ENCODE results near the gene ARFGAP3. TPM values are rescaled to one million over a fixed set of nuclear protein-coding genes. Genes with fewer than 3 reads are reported as not detected.
"Not testable (repeated sequence)": the region's sequence is repeated elsewhere in the genome, so short reads cannot be mapped to it uniquely, and the experiment has no call there.

Gene ARFGAP3
- total and polyA plus RNA-seq, 2 donors, result 33.1 to 59.6 TPM

DNA sequence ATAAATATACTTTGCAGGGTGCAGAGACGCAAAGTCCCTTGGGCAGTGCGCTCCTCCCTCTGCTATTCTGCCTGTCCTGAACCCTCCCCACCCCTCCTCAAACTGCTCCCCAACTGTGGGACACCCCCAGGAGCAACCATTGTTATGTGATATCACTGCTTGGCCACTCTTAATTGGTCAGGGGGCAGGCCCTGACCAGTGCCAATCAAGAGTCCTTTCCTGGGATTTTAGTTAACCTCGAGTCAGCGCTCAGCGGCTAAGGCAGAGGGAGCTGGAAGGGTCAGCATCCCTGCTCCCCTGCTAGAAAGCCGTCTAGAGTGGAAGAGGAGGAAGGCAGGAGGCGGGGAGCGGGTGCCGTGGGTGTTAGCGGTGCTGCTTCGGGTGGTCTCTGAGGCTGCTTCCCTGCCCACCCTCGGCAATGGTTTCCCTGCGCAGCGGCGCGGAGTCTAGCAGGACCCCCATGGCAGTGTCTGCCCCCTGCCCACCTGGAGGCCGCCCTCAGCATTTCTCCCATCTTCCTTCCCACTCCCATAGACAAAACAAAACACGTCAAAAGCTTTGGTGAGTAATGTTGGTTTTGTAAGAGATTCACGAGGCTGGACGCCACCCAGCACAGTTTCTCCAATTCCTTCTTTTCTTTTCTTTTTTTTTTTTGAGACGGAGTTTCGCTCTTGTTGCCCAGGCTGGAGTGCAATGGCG, 98.0 kb downstream of the ARFGAP3 start:
- Histone ChIP-seq H3K4me3 (ENCODE audit: low read depth, low read length) (no peak overlapping the region), H3K4me1 (ENCODE audit: insufficient read depth) (no peaks in the 10 kb centered on the region), H3K27ac (ENCODE audit: low read depth) (peak overlapping the region; percentile 56), H3K36me3 (ENCODE audit: insufficient read depth) (no peaks in the 10 kb centered on the region)
- 86% methylated on average over 23 of the region's 23 CpGs for WGBS
- no peak for DNase-seq (ENCODE audit: extremely low spot score)

GRCh38 chr22:42755553-42755952, 101.5 kb downstream of the ARFGAP3 start:
- 71% methylated on average over 5 of the region's 5 CpGs for WGBS
- H3K27ac ChIP-seq (ENCODE audit: low read depth); H3K4me1 ChIP-seq (ENCODE audit: insufficient read depth); DNase-seq (ENCODE audit: extremely low spot score); H3K36me3 ChIP-seq (ENCODE audit: insufficient read depth); H3K4me3 ChIP-seq (ENCODE audit: low read depth, low read length): not testable (repeated sequence)

DNA sequence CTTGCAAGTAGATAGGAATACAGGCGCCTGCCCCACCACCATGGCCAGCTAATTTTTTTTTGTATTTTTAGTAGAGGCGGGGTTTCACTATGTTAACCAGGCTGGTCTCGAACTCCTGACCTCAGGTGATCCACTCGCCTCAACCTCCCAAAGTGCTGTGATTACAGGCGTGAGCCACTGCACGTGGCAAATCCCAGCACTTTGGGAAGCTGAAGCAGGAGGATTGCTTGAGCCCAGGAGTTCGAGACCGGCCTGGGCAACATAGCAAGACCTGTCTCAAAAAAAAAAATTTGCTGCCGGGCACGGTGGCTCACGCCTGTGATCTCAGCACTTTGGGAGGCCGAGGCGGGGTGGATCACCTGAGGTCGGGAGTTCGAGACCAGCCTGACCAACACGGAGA, 102.0 kb downstream of the ARFGAP3 start:
- 94% methylated on average over 15 of the region's 16 CpGs for WGBS
- H3K4me3 ChIP-seq (ENCODE audit: low read depth, low read length); H3K27ac ChIP-seq (ENCODE audit: low read depth); DNase-seq (ENCODE audit: extremely low spot score); H3K36me3 ChIP-seq (ENCODE audit: insufficient read depth); H3K4me1 ChIP-seq (ENCODE audit: insufficient read depth): not testable (repeated sequence)

- no peak overlapping the region for H3K4me3 ChIP-seq (ENCODE audit: low read depth, low read length)
- no peak overlapping the region for H3K27ac ChIP-seq (ENCODE audit: low read depth)
- H3K4me1 ChIP-seq (ENCODE audit: insufficient read depth), result no peaks in the 10 kb centered on the region
- DNase-seq (ENCODE audit: extremely low spot score), result no peak
- WGBS, result 75% methylated on average over 6 of the region's 6 CpGs
- H3K36me3 ChIP-seq (ENCODE audit: insufficient read depth), result no peaks in the 10 kb centered on the region
These were observed 102.4 kb downstream of the ARFGAP3 start for GRCh38 chr22:42754658-42755057.

- H3K4me3 ChIP-seq (ENCODE audit: low read depth, low read length), result no peak overlapping the region
- WGBS, result 87% methylated on average over 7 of the region's 7 CpGs
- no peak overlapping the region for H3K27ac ChIP-seq (ENCODE audit: low read depth)
- no peak for DNase-seq (ENCODE audit: extremely low spot score)
- no peaks in the 10 kb centered on the region for H3K36me3 ChIP-seq (ENCODE audit: insufficient read depth)
- H3K4me1 ChIP-seq (ENCODE audit: insufficient read depth), result no peaks in the 10 kb centered on the region
These were observed 104.2 kb downstream of the ARFGAP3 start for GRCh38 chr22:42752912-42753311.

DNA sequence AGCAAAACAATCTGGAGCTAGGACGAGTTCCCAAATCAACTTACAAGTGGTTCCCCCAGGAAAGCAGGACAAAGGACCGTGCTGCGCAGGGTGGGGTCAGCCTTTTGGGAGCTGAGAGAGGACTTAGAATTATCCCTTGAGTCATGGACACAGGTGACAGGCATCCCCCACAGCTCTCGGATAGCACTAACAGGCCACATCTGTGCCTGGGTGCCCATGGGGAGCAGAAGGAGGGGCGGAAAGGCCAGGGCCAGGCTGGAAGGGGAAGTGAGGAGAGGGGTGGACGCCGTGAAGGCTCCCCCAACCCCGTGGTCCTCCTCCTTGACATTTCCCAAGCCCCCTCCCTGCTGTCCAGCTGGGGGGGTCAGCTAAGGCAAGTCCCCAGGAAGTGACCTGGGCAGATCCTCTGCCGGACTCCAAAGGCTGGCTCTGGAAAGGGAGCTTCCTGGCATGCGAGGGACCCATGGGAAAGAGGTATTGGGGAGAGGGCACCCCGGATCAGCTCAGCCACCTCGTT, 104.8 kb downstream of the ARFGAP3 start:
- Histone ChIP-seq H3K27ac (ENCODE audit: low read depth) (no peak overlapping the region), H3K4me3 (ENCODE audit: low read depth, low read length) (no peak overlapping the region), H3K36me3 (ENCODE audit: insufficient read depth) (no peaks in the 10 kb centered on the region), H3K4me1 (ENCODE audit: insufficient read depth) (no peaks in the 10 kb centered on the region)
- 56% methylated on average over 12 of the region's 12 CpGs for WGBS
- no peak for DNase-seq (ENCODE audit: extremely low spot score)

DNA sequence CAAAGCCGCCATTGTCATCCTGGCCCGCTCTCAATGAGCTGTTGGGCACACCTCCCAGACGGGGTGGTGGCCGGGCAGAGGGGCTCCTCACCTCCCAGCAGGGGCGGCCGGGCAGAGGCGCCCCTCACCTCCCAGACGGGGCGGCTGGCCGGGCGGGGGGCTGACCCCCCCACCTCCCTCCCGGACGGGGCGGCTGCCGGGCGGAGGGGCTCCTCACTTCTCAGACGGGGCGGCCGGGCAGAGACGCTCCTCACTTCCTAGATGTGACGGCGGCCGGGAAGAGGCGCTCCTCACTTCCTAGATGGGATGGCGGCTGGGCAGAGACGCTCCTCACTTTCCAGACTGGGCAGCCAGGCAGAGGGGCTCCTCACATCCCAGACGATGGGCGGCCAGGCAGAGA, 106.7 kb downstream of the ARFGAP3 start:
- not testable (repeated sequence) for H3K4me1 ChIP-seq (ENCODE audit: insufficient read depth); H3K4me3 ChIP-seq (ENCODE audit: low read depth, low read length); H3K27ac ChIP-seq (ENCODE audit: low read depth); DNase-seq (ENCODE audit: extremely low spot score); H3K36me3 ChIP-seq (ENCODE audit: insufficient read depth)
- 90% methylated on average over 20 of the region's 28 CpGs for WGBS

DNA sequence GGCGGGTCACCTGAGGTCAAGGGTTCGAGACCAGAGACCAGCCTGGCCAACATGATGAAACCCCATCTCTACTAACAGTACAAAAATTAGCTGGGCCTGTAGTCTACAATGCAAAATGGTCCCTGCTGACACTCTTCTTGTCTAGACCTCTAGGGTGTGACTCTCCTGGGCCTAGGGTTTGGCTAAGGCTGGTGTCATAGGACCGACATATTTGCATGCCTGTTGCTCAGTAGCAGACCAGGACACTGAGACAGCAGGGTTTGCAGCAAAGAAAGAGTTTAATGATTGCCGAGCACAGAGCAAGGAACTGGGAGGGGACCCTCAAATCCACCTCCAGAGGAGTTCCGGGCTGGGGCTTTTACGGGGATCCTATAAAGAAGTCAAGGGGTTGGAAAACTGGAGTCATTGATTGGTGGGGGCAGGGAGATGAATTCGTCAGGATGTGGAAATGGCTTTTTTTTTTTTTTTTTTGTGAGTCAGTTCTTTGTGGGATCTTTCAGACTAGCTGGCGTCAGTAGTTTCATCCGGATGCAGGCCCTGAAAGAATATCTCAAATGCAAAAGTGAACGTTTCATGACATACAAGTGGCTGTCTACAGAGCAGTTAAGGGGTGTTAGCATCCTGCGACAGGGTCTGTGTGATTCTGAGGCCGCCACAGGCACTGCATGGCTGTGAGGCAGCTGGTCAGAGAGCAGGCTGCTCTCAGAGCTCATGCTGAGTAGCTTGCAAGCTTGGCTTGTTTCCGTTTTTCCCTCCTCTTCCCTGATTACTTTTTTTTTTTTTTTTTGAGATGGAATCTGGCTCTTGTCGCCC, 109.2 kb downstream of the ARFGAP3 start:
- Histone ChIP-seq H3K27ac (ENCODE audit: low read depth) (peak overlapping the region; percentile 69), H3K4me1 (ENCODE audit: insufficient read depth) (no peaks in the 10 kb centered on the region), H3K4me3 (ENCODE audit: low read depth, low read length) (no peak overlapping the region), H3K36me3 (ENCODE audit: insufficient read depth) (no peaks in the 10 kb centered on the region)
- 51% methylated on average over 14 of the region's 14 CpGs for WGBS
- DNase-seq (ENCODE audit: extremely low spot score), result no peak

Small RNA genes within 50 kb of the gene (small RNA-seq; reads per million reads assigned to genes)
- gene RF00019, result not detected

Other genes starting within 250 kb of the ARFGAP3 start
- 19.9 TPM for gene POLDIP3, start 242.4 kb downstream of the ARFGAP3 start, total RNA-seq
- 54.9 TPM for gene POLDIP3, start 242.4 kb downstream of the ARFGAP3 start, polyA plus RNA-seq
- gene ATP5MGL, start 216.7 kb downstream of the ARFGAP3 start, total RNA-seq, result 0.37 TPM
- gene ATP5MGL, start 216.7 kb downstream of the ARFGAP3 start, polyA plus RNA-seq, result not detected
- 33.8 TPM for gene CYB5R3, start 207.9 kb downstream of the ARFGAP3 start, total RNA-seq
- 359 TPM for gene CYB5R3, start 207.9 kb downstream of the ARFGAP3 start, polyA plus RNA-seq
- 10.7 TPM for gene A4GALT, start 136.4 kb downstream of the ARFGAP3 start, total RNA-seq
- 71.2 TPM for gene A4GALT, start 136.4 kb downstream of the ARFGAP3 start, polyA plus RNA-seq
- gene PACSIN2, start 157.9 kb upstream of the ARFGAP3 start, total RNA-seq, result 31.6 TPM
- 61.8 TPM for gene PACSIN2, start 157.9 kb upstream of the ARFGAP3 start, polyA plus RNA-seq
- 7.6 TPM for gene TTLL1, start 232.1 kb upstream of the ARFGAP3 start, total RNA-seq
- 8.9 TPM for gene TTLL1, start 232.1 kb upstream of the ARFGAP3 start, polyA plus RNA-seq